ENCODE data around the gene RUVBL1. TPM values are rescaled to one million over a fixed set of nuclear protein-coding genes. Genes with fewer than 3 reads are reported as not detected.
A peak's percentile ranks its signal among the peaks of the same experiment; 100 is the strongest.

The RUVBL1 gene
- total RNA-seq, 1 donor from 2014 or later = 18.8 TPM

DNA sequence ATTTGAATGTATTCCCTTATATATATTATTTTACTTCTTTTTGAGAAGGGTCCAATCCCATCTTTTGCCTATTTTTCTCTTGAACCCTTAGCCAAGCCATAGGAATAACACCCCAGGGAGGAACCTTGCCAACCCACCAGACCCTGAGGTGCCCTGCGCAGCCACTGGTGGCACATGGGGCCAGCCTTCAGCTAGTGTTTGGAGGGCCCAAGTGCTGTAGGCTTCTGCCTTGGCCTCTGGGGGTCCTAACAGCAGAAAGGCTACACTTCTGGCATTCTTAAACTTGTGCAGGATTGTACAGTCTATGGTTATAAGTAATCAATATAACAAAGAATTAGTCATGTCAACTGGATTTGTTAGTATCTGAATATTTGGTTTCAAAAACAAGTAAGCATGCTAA, 34.5 kb downstream of the RUVBL1 start:
- Mint-ChIP-seq H3K27ac (ENCODE audit: unreplicated experiment) (no peak overlapping the region), H3K36me3 (ENCODE audit: low read depth) (peaks cover 3% of the 10 kb centered on the region), H3K9me3 (ENCODE audit: low read depth) (no peaks in the 10 kb centered on the region), H3K27me3 (ENCODE audit: low read depth) (no peaks in the 10 kb centered on the region), H3K4me3 (ENCODE audit: unreplicated experiment) (no peak overlapping the region), H3K4me1 (ENCODE audit: low read depth) (peaks cover 9% of the 10 kb centered on the region)
- TF ChIP-seq, protein P1, sequence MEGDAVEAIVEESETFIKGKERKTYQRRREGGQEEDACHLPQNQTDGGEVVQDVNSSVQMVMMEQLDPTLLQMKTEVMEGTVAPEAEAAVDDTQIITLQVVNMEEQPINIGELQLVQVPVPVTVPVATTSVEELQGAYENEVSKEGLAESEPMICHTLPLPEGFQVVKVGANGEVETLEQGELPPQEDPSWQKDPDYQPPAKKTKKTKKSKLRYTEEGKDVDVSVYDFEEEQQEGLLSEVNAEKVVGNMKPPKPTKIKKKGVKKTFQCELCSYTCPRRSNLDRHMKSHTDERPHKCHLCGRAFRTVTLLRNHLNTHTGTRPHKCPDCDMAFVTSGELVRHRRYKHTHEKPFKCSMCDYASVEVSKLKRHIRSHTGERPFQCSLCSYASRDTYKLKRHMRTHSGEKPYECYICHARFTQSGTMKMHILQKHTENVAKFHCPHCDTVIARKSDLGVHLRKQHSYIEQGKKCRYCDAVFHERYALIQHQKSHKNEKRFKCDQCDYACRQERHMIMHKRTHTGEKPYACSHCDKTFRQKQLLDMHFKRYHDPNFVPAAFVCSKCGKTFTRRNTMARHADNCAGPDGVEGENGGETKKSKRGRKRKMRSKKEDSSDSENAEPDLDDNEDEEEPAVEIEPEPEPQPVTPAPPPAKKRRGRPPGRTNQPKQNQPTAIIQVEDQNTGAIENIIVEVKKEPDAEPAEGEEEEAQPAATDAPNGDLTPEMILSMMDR (IDR thresholded peaks at IDR 0.05) = no peak
- no peak for DNase-seq (ENCODE audit: low spot score)

- H3K27me3 Mint-ChIP-seq (ENCODE audit: low read depth) = no peaks in the 10 kb centered on the region
- H3K4me1 Mint-ChIP-seq (ENCODE audit: low read depth) = peaks cover 50% of the 10 kb centered on the region
- peaks cover 7% of the 10 kb centered on the region for H3K36me3 Mint-ChIP-seq (ENCODE audit: low read depth)
- no peaks in the 10 kb centered on the region for H3K9me3 Mint-ChIP-seq (ENCODE audit: low read depth)
- H3K4me3 Mint-ChIP-seq (ENCODE audit: unreplicated experiment) = no peak overlapping the region
- H3K27ac Mint-ChIP-seq (ENCODE audit: unreplicated experiment) = peak overlapping the region; percentile 66
- DNase-seq (ENCODE audit: low spot score) = no peak
- TF ChIP-seq, protein P1 (IDR thresholded peaks at IDR 0.05) = no peak
Observed at GRCh38 chr3:128084675-128085021, 39.0 kb downstream of the RUVBL1 start.

DNA sequence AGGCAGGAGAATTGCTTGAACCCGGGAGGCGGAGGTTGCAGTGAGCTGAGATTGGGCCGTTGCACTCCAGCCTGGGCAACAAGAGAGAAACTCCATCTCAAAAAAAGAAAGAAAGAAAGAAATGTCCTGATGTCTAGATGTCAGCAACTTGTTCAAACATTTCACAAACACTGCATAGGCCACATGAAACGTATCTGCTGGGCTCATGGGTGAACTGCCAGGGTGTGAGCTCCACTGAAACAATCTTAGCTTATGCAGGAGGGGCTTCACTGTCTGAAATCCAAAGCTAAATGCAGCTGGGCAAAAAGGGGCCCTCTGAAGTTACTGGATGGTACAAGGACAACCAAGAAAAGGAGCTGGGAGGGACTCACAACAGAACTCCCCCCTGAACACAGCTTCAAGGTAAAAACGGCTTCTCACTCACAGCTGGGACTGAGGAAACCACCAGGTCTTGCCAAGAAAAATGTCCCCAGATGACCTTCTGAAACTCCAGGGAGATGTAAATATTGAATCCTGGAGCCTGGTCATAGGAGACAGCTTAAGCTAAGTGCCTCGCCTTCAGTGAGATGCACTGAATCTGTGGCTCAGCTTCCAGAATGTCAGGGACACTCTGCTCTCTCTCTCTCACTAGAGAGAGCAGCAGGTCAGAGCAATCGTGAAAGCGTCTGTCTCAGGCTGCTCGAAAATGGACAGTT, 39.5 kb downstream of the RUVBL1 start:
- no peak for DNase-seq (ENCODE audit: low spot score)
- peak overlapping the region; percentile 66 for H3K27ac Mint-ChIP-seq (ENCODE audit: unreplicated experiment)
- peaks cover 7% of the 10 kb centered on the region for H3K36me3 Mint-ChIP-seq (ENCODE audit: low read depth)

GRCh38 chr3:128083396-128083795, 40.2 kb downstream of the RUVBL1 start:
- Mint-ChIP-seq H3K27ac (ENCODE audit: unreplicated experiment) (no peak overlapping the region), H3K36me3 (ENCODE audit: low read depth) (peaks cover 7% of the 10 kb centered on the region), H3K4me3 (ENCODE audit: unreplicated experiment) (no peak overlapping the region), H3K9me3 (ENCODE audit: low read depth) (no peaks in the 10 kb centered on the region), H3K4me1 (ENCODE audit: low read depth) (peaks cover 51% of the 10 kb centered on the region), H3K27me3 (ENCODE audit: low read depth) (no peaks in the 10 kb centered on the region)
- DNase-seq (ENCODE audit: low spot score) = no peak
- TF ChIP-seq, protein P1 (IDR thresholded peaks at IDR 0.05) = no peak

More for the DNA sequence above, 39.5 kb downstream of the RUVBL1 start:
- Mint-ChIP-seq H3K9me3 (ENCODE audit: low read depth) (no peaks in the 10 kb centered on the region), H3K4me3 (ENCODE audit: unreplicated experiment) (no peak overlapping the region), H3K4me1 (ENCODE audit: low read depth) (peaks cover 51% of the 10 kb centered on the region), H3K27me3 (ENCODE audit: low read depth) (no peaks in the 10 kb centered on the region)
- TF ChIP-seq, protein P1 (IDR thresholded peaks at IDR 0.05) = no peak

- H3K27me3 Mint-ChIP-seq (ENCODE audit: low read depth) = no peaks in the 10 kb centered on the region
- peaks cover 7% of the 10 kb centered on the region for H3K36me3 Mint-ChIP-seq (ENCODE audit: low read depth)
Observed at GRCh38 chr3:128082546-128082945, 41.1 kb downstream of the RUVBL1 start.

More at GRCh38 chr3:128082546-128082945, 41.1 kb downstream of the RUVBL1 start:
- no peak overlapping the region for H3K4me3 Mint-ChIP-seq (ENCODE audit: unreplicated experiment)
- TF ChIP-seq, protein P1 (IDR thresholded peaks at IDR 0.05) = no peak
- H3K9me3 Mint-ChIP-seq (ENCODE audit: low read depth) = no peaks in the 10 kb centered on the region
- H3K4me1 Mint-ChIP-seq (ENCODE audit: low read depth) = peaks cover 51% of the 10 kb centered on the region
- DNase-seq (ENCODE audit: low spot score) = no peak
- no peak overlapping the region for H3K27ac Mint-ChIP-seq (ENCODE audit: unreplicated experiment)

All from chondrocyte (in vitro differentiated cells).